ENCODE results near the gene GALNT11.

GALNT11 gene

DNA sequence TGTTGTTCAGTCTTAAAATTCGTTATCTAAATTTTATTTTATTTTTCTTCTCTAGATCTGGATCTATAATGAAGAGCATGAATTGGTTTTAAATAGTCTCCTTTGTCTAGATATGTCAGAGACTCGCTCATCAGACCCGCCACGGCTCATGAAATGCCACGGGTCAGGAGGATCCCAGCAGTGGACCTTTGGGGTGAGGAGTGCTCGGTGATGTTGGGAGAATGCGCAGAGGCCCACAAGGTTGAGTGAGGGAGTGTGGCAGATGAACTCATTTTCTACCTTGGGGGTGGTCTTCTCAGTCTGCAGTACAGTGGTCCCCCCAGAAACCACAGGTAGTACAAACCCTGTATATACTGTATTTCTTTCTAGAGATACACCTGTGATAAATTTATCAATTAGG, 95.3 kb downstream of the GALNT11 start:
- DNase-seq: no peak

DNA sequence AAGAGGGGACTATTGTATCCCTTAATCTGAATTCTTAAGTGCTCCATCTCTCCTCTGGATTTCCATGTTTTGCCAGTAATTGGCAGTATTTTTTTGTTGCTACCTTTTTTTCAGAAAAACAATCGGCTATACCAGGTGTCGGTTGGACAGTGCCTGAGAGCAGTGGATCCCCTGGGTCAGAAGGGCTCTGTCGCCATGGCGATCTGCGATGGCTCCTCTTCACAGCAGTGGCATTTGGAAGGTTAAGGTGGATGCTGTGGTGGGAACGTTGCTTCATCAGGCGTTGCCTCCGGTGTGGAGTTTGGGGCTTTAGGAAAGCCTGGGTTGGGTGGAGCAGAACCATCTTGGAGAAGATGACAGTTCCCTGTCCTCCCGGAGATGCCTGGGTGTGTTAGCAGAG, 96.0 kb downstream of the GALNT11 start:
- no peak for DNase-seq

DNA sequence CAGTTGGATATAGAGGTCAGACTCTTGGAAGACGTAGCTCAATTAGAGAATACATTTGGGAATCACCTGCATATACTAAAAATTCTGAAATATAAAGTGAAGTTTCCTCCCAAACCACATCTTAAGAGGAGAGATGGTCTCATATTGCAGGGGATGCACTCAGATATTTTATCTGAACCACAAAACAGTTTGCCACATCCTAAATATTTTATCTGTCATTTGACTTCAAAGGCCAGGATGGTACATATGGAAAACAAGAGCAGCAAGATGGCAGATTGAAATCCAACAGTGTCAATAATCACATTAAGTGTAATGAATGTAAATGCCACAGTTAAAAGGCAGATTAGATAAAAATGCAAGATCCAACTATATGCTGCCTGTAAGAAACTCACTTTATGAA, 97.1 kb downstream of the GALNT11 start:
- no peak for DNase-seq

DNA sequence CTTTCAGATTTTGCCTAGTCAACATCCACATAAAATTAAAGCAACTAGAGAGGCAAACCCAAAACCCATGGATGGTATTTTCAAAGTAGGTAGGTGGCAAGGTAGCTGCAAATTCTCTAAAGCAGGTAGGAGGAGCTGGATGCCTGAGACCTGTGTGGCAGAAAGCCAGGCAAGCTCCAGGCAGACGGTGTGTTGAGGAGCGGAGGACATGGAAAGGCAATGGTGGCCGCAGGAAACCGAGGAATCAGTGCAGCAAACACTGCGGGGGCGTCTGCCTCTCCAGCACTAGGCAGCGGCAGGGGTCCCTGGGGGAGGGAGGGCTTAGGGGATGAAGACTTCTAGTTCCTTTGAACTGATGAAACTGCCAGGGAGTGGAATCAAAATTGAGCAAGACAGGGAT, 101.3 kb downstream of the GALNT11 start:
- DNase-seq: no peak

DNA sequence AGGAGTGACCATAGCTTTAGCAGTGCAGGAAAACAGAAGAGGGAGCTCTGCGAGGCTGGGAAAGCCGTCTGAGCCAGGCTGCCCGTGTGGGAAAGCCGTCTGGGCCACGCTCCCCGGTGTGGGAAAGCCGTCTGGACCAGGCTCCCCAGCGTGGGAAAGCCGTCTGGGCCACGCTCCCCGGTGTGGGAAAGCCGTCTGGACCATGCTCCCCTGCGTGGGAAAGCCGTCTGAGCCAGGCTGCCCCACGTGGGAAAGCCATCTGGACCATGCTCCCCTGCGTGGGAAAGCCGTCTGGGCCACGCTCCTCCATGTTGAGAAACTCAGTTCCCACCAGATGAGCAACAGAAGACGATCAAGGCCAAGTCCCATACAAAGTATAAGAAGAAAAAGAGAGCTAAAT, 101.8 kb downstream of the GALNT11 start:
- DNase-seq: no peak

DNA sequence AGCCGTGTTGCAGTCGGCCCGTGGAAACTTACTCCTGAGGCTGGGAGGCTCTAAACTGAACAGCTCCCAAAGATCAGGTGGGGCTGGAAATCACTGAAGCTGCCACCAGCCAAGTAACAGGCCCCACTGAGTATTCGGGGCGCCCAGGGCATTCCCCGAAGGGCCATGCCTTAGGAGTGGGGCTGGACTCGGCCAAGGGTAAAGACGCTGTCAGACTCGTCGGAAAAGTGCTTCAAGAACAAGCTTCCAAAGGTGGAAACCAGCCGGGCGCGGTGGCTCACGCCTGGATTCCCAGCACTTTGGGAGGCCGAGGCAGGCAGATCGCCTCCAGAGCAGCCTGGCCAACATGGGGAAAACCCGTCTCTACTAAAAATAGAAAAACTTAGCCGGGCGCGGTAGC, 102.8 kb downstream of the GALNT11 start:
- no peak for DNase-seq

DNA sequence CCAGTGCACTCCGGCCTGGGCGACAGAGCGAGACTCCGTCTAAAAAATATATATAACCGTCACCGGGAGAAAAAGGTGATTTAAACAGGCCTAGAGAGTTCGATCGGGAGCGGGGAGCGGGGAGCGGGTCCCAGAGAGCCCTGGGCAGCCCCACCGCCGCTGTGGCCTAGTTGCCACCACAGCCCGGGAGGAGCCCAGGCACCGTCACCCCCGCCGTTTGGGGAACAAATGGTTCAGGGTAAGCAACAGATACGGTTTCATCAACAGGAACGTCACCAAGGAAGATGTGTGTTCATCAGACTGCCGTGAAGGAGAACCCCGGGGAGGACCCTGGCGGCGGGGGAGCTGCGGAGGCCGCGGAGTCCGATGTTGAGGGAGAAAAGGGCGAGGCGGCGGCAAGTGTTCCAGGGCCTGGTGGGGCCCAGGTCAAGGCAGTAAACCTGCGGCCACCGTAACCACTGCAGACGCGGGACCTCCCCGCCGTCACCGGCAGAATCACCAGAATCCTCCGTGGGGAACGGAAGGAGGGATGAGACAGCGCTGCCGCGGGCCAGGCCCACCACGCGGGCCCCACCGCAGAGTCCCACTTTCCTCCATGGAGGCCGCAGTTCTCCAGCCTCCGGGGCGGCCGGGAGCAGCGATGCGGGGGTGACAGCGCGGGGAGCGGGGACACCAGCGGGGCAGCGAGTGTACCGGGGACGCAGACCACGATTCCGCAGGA, 103.4 kb downstream of the GALNT11 start:
- DNase-seq: no peak

DNA sequence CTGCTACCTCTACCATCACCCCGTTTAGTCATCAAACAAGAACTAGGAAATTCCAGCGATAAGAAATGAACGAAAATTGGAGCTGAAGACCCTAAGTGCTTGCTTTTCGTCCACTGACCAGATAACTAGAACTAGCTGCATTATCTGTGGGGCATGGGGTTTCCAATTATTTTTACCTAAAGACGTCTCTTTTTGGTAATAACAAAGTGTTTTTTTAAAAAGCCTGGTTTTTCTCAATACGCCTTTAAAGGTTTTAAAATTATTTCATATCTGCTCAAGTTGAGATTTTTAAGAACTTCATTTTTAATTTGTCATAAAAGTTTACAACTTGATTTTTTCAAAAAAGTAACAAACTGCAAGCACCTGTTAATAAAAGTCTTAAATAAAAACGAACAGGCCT, 104.2 kb downstream of the GALNT11 start:
- no peak for DNase-seq

DNA sequence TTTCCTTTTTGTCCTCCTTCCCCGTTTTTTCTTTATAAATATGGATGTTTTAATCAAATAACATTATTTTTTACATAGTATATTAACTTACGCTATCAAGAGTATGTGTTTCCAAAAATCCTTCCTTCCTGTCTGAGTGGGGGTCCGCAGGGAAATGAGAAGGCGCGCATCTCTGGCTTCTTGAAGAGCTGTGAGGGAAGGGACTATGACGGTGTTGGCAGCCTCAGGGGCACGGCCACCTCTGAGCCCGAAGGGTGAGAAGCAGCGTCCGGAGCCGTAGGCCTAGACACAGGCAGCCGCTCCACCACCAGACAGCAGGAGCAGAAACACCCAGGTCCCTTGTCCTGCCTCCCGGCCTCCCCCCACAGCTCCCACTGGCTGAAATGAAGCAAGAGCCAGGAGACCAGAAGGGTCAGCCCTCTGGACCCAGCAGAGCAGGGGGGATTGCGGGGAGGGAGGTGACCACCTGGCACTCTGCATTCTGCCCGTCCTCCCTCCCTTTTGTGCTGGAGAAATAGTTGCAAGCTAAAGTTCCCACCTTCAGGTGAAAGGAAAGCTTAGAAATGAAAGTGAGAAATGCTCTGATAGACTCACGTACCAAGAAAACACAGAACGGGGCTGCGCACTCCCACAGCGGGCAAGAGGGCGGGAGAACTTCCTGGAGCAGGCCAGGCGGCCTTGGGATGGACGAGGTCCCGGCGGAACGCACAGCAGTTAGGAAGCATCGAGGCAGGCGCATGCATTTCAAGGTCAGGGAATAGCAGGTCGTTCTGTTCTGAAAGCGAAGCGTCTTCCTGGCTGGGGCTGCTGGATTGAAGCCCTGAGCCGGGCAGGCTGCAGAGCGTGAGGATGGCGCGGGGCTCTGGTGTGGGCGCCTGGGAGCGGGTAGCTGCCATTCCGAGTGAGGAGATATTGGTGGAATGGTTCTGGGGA, 105.5 kb downstream of the GALNT11 start:
- no peak for DNase-seq

DNA sequence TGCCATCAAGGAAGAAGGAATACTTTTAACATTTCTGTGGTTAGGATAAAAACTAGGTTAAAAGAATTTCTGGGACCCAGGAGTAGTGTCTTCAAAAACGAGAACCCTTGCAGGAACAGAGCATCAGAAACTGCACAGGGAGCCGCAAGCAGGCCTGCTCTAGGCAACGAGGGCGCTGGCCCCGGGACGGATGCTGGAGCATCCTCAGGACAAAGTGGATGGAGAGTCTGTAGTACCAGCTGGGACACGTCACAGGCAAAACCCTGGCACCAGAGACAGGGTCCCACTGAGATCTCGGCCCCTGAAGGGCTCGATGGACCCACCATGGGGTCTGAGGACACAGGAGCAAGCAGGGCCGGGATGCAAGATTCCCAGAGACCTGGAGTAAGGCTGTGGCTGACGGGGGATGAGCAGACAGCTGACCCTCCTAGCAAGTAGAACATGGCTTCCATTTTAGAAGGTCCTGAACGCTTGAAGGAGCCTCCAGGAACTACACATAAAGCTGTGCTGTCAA, 106.6 kb downstream of the GALNT11 start:
- DNase-seq: no peak

DNA sequence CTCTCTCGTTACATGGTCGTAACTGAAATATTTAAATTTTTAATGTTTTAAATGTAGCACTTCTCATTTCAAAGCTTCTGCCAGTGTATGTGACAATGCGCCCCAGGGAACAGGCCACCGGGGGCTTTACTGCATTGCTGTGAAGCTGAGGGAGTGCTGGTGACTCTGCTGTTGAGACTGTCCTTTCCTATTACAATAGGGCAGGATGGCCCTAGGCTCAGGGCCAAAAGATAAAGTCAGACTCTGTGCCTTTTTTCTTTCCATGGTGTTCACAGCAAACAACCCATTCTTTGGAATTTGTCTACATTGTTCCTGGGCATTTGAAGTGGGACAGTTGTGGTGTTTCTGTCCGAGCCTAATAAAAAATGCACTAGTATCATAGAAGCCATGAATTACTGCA, 107.3 kb downstream of the GALNT11 start:
- no peak for DNase-seq

DNA sequence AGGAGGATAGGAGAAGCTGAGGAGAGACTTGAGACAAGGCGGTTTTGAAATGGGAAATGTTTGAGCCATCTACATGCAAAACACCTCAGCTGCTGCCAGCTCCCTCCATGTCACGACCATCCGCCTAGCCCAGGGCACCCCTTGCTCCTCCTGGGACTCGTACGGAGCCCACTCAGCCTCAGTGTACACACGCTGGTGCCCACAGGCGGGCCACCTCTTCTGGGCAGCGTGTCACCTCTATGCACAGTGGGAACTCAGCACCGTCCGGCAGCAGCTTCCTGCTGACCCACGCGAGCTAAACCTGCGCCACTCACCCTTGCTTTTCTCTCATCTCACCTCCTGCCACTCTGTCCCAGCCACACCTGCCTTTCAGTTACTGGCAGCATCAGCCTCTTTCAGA, 108.3 kb downstream of the GALNT11 start:
- DNase-seq: no peak

DNA sequence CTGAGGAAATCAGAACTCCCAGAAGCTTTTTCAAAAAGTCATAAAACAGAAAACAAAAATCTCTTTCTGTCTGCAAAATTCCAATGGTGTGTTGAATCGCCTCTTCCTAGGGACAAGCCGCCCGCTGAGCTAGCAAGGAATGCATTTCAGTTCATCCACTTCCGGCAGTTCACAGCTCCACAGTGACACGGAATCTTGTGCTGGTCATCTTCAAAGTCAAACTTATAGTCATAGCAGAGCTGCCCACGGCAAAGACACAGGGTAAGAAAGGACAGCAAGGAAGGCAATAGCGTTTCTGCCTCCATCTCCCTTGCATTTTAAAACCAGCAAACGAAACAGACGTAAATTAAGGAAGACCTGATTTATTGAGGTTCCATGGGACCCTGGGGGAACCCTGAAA, 111.2 kb downstream of the GALNT11 start:
- no peak for DNase-seq

DNA sequence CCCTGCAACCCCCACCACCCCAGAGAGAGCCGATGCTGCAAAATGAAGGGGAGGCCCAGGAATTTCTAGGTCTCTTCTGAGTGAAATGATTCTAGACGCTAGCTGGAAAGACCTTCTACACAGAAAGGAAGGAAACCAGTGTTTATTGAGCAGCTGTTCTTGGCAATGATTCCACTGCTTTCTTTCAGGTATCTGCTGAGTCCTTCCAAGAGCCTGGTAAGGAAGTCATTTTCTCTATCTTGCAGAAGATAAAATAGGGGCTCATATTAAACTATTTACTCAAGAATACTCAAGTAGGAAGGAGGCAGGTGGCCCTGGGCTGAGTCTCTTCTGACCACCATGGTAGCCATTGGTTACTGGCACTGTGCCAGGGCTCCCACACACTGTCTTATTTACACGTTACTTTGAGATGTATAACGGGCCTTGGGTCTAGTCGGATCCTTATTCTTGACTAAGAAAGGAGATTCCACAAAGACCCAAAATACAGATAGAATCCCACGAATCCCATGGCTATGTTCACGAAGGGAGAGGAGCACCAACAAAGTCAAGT, 112.1 kb downstream of the GALNT11 start:
- DNase-seq: no peak

DNA sequence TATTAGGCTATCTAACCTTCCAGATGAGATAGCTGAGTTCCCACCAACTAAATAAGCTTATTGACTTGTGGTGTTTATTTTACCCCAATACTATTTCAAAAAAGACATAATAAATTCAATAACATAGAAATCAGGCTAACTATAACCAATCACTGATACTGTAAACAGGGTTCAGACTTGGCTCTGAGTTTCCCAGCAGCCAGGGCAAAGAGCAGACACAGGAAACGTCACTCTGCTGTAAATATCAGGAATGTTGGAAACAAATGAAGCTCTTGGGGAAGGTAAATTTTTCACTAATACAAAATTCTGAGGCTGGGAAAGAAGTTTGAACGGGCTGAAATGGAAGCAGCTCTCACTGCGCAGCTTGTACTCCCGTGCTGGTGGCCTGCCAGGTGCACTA, 114.6 kb downstream of the GALNT11 start:
- no peak for DNase-seq

DNA sequence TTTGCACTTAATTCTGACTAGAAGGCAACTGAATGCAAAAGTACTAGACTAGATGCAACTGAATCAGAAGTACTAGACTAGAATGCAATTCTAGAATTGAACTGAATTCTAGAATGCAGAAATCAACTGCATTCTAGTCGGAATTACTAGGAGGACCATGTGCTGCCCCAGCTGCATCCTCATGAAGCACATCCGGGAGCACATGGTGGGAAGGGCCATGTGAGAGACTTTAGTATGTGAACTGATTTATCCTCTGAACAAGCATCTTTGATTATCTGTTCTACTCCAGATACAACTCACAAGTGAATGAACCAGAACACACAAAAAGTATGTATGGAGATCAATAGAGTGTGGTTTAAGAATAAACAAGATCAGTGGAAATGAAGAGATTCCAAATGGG, 115.1 kb downstream of the GALNT11 start:
- no peak for DNase-seq

DNA sequence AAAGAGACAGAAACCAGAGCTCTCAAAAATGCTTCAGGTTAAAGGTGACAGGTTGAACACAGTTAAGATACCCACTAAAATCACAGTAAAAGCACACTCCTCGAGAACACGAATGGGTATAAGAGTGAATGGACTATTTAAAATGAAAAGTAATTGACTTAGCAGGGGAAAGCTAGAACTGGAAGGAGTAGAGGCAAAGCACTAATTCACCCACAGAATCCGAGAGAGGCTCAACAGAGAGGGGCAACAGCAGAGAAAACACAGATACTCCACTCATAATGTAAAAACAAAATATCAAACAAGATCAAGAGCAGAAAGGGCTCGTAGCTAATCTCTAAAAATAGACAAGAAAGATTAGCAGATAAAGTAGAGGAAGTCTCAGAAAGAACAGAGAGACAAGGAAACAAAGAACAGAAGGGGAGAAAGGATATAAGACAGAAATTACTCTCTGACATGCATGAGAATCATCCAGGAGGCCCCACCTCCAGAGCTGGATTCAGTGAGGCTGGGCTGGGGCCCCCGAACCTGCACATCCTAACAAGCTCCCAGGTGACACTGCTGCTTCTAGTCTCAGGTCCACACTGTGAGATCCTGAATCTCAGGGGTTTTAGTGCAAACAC, 117.6 kb downstream of the GALNT11 start:
- no peak for DNase-seq

DNA sequence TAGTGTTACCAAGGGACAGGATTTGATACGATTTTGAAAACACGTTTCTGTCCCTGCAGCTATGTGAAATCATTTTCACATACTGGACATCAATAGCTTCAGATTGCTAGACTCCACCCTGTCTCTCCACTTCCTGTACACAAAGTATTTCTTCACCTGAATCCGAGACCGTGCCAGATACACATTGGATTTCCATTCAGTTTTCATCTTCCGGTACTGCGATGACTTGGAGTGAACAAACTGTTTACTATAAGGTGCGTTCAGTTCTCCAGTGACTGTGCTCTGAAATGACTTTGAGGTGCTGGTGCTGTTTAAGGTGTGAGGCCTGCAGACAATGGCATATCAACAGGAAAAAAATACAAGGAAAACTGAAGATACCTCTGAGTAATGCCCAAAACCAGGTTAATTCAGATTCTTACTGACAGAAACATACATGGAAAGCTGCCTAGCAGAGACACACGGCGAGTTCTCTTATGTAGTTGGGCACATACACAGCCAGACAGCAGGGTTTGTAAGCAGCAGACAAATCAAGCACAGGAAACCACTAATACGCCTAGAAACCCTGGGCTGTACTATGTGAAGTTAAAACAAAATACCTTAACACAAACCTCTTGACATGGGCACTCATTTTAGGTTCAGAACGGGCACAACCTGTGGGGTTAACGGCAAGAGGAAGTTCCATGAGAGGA, 119.2 kb downstream of the GALNT11 start:
- DNase-seq: no peak

DNA sequence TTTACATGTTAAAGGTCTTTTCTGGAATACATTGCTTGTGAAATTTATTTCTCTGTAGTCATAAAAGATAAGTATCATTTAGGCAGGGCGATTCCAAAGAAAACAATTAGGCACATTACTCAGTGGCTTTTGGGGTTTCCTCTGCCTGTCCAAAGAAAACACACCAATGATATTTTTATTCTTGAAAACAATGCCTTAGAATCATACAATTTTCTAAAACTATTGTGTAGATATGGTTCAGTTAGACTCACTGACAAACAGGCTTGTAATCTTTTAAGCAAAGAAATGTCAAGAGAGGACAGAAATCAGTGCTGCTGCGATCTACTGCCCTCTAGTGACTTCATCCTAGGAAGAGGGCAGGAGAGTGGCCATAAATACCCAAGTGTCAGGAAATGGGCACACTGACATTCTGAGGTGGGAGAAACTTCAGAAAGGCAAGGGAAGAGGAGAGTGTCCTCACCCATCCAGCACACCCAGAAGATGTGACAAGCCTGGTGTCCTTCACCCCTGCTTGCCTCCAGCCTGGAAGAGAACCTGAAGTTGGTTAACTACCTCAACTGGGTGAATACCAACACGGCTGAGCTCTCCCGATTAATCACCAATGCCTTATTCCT, 120.5 kb downstream of the GALNT11 start:
- peak in 1 of 2 donors; percentile 43 for DNase-seq

DNA sequence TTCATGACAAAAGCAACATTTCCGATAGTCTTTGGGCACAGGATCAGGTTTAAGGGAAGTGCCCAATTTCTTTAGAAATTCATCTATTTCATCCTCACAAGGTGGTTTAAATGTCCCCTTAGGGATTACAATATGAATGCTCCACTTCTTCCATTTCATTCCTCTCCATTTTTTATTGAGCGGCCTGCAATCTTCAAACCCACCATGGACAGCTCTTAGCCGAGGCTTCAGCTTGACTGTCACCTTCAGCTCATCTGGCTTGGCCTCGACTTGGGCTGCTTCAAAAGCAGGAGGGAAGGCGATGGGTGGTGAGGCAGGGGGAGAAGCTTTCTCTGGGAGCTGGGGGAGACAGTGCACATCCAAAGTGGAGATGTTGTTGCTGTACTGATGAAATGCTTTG, 123.2 kb downstream of the GALNT11 start:
- DNase-seq: no peak

DNA sequence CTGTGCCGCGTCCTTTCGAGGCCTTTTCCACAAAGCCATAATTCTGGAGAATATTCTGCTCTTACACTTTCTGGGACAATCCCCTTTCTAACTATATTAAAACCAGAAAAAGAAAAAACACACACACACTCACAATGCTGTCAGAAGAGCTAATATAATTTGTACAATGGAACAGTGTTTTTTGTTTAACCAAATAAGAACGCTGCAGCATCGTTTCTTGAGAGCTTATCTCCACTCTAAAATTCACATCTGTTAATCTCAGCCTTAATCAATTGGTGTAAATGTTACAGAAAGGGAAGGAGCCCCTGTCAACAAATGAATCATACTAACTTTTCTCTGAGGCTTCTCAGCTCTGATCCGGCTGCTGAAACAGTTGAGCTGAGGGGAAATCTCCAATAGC, 123.9 kb downstream of the GALNT11 start:
- DNase-seq: no peak

DNA sequence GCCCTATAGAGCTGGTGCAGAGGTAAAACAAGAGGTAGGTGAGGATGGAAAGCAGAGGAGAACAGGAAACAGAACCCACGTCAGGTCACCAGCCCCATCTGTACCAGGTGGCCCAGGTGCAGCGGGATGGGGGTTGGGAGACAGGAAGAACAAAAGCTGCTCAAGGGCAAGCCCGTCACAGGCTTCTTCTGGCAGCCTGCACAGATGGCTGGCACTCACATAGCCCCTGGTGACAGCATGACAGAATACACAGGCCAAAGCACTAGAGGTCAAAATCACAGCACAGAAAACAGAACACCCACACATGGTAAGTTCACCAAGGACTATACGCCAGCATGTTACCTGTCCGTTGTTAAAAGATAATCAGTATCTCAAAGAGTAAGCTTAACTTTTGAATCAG, 126.8 kb downstream of the GALNT11 start:
- DNase-seq: no peak
